HG03439 (cell line): ENCODE results near the gene FCMR.

ENCODE experiments used
- ATAC-seq: cut with Tn5 transposase; IDR thresholded peaks from one replicate; pipeline ENCODE4 v1.9.1; 2021; ENCODE audit warnings: mild to moderate bottlenecking, moderate library complexity; ENCODE audit not compliant: unreplicated experiment

The FCMR gene

DNA sequence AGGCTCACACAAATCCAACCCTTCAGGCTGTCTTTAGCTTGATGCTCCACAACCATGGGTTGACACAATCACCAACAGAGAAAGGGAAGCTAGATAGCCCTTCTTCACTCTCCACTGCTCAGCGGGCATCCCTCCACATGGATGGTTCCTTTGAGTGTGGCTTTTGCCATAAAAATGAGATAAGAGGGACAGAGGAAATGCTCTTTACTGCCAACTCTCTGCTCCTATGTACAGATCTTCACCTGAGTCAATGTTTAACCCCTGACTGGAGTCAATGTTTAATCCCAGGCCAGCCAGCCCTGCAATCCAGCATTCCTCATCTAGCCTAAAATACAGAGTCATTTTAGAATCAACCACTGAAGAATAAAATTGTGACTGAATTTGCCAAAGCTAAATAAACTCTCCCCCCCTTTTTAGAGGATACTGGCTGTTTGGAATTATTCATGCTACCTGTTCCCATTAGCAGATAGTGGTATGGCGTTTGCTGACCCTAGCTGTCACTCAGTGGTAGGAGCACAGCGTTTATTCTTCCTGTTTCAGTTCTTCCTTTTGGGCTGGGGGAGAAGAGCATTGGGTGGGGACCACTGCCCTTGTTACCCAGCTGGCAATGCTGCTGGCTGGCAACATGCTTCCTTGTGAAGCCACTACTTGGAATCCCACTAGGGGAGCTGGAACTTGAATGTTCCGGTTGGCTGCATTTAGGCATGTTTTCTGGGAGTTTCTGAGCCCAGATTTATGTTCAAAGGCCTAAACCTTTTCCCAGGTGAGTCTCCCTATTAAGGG, 29.8 kb upstream of the FCMR start:
- no peak for ATAC-seq

GRCh38 chr1:206949641-206950040, 27.9 kb upstream of the FCMR start:
- ATAC-seq = no peak

GRCh38 chr1:206949208-206949607, 27.5 kb upstream of the FCMR start:
- no peak for ATAC-seq

- no peak for ATAC-seq
These were observed 25.5 kb upstream of the FCMR start for GRCh38 chr1:206947255-206947654.

GRCh38 chr1:206946261-206946660, 24.5 kb upstream of the FCMR start, which contains the start of gene PIGR:
TSS of gene PIGR (minus strand) at chr1:206946466. CDS start at chr1:206940531, 5,935 bp downstream.
- no peak for ATAC-seq

DNA sequence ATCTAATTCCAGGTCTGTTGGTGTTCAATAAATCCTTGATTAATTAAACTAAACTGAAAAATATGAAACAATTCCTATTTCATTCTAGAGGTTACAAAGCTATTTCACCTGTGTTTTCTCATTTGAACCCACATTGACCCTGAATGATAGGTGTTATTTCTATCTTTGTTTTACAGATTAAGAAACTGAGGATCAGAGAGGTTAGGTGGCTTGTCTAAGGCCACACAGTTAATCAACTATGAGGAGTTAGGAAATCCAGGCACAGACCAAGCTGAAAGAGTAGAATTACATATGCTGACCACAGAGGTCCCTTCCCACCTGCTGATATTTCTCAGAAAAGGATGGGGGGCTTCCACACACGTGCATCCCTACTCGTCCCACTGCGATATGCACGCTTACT, 24.0 kb upstream of the FCMR start:
- no peak for ATAC-seq

DNA sequence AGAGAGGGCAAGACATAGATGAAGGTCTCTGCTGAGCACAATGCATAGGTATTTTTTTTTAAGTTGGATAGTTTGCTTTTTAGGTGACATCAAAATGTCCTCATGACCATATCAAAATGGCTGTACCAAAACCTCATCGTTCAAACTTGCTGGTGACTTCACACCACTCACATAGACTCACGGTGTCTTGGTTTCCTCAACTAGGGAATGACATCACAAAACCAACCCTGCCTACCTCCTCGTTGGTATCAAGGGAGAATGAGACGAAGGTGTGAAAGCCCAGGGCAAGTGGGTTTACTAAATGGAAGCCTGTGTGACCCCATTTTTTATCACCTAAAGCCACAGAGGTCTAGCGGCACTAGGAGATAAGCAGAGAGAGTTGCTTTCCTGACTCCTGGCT, 23.0 kb upstream of the FCMR start:
- ATAC-seq = no peak

- no peak for ATAC-seq
These were observed 20.2 kb upstream of the FCMR start for GRCh38 chr1:206941766-206942418.

DNA sequence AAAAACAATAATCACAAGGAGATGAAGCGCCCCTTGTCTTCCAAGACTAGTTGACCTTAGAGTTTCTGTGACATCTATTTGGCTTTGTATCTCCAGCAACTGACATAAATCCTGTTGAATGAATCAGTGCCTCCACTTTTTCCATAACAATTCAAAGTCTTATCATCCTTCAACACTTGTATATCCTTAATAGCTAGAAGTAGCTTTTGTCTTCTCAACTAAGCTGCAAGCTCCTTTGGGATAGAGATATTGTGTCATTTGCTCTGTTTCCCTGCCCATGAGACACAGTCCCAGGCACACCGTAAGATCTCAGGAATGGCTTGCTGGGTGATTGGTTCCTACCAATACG, 18.8 kb upstream of the FCMR start:
- no peak for ATAC-seq

DNA sequence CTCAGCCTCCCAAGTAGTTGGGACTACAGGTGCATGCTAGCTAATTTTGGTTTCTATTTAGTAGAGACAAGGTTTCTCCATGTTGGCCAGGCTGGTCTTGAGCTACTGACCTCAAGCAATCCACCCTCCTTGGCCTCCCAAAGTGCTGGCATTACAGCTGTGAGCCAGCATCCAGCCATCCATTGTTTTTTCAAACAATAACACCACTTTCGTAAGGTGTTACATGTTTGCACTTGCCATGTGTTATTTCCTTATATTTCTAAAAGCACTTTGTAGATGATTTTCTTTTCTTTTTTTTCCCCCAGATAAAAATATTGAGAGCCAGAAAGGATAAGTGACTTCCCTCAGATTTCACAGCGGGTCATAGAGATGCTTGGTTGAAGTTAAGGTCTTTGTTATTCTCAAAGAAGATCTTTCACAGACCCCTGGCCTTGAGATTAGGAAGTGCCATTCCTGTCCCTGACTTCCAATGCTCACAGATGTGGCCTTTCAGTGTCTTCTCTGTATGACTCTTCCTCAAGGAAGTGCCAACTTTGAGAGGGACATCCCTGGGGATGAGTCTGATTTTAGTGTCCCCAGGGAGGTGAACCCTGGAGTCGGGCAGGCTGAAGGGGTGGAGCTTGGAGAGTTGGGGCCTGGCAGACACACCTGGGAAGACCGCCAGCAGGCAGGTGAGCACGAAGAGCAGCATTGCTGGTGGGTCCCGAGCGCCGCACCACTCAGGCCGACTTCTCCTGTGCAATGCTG, 18.3 kb upstream of the FCMR start:
- ATAC-seq = no peak

DNA sequence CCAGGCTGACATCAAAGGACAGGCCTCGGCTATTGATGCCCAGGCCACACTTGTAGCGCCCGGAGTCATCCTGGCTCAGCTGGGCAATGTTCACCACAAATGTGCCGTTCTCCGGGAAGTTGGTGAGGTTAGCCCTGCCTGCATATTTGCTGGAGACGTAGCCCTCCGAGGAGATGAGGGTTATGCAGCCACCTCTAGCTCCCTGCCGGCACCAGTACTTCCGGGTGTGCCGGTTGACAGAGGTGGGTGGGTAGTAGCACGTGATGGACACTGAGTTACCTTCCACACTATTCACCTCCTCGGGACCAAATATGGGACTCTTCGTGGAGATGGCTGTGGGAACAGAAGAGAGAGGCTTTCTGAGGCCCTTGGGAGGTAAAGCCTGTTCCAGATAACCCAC, 17.4 kb upstream of the FCMR start:
- ATAC-seq = no peak

GRCh38 chr1:206937425-206937824, 15.7 kb upstream of the FCMR start:
- ATAC-seq = no peak

DNA sequence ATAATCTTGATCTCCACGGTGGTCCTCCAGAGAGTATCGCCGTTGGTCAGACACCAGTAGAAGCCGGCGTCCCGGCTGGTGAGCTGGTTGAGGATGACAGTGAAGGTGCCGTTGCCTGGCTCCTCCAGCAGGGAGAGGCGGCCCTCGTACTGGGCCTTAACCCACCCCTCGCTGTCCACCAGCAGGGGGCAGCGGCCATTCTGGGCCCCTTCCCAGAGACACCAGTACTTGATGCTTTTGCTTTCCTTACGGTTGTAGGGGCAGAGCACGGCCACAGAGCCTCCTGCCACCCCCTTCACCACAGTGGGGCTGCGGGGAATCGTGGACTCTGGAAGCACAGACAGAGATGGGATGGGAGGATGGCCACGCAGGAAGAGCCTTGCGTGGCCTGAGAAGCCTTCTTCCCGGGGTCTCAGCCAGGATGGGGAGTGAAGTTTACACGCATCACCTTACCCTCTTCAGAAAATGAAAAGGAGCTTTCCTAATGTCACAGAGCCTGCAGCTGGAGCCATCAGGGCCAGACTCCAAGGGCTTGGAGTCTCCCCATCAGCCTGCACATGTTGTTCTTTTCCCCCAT, 13.8 kb upstream of the FCMR start:
- no peak for ATAC-seq

DNA sequence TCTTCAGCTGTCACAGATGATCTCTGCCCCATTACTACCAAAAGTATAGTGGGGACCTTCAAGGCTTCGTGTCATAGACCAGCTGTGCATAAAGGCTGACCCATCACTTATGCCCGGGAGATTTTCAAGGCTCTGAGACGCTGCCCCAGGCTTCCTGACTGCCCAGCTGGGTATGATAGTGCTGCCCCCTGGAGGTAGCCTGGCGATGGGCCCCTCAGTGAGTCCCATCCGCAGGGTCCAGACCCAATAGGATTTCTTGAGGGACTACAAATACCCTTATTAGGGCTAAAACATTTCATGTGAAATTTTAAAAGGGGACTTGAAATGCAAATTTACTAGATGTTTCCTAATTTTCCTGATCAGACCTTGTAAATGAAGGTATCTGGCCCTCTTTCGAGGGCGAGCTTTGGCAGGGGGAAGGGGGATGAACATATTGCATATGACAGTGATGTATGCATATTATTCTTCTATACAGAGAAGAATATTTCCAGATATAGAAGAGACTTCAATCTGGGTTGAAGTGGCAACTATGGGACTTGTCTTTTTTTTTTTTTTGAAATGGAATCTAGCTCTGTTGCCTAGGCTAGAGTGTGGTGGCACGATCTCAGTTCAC, 11.7 kb upstream of the FCMR start:
- ATAC-seq = no peak

DNA sequence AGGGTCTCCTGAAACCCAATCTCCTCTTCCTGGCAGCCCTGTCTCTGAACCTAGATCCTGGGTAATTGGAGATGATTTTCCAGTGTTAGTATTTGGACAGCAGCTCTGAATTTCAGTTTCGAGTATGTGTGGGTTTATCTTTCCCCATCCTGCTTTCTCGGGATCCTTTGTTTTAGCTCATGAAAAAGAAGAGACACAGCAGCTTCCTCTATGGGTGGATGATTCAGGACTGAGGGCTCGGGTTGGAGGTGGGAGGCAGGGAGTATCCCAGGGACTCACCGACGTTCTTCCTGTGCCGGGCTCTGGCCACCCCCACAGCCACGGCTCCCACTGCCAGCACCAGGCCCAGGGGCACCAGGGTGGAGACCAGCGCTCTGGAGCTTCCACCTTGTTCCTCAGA, 10.4 kb upstream of the FCMR start:
- no peak for ATAC-seq

DNA sequence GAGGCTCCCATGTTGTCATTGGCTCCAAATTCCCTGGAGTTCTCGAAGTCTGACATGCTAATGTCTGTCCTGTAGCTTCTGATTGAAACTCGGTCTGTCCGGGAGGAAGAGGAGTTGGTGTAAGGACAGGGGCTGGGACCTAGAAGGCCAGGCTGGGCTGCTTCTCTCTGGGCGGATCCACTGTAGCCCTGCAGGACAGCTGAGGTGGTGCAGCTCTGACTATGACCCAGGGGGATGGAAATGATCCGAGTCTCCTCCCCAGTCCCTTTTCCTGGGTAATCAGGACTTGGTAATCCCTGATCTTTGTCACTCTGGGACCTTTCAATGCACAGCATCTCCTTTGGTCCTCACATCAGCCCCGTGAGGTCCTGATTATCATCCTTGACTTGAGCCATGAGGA, 10.0 kb upstream of the FCMR start:
- ATAC-seq = no peak

GRCh38 chr1:206930210-206930798, 8.6 kb upstream of the FCMR start:
- ATAC-seq = peak; percentile 72

GRCh38 chr1:206929524-206929923, 7.8 kb upstream of the FCMR start:
- no peak for ATAC-seq

- ATAC-seq = no peak
These were observed 4.5 kb upstream of the FCMR start for GRCh38 chr1:206926286-206926685.

- ATAC-seq = peak; percentile 54
These were observed 3.5 kb upstream of the FCMR start for GRCh38 chr1:206925106-206925736.
